ENCODE results near the gene TRIM3.

TRIM3 gene

GRCh38 chr11:6480299-6480914, 6.7 kb upstream of the TRIM3 start:
- DNase-seq = no peak

- no peak for DNase-seq
These were observed 2.8 kb upstream of the TRIM3 start for GRCh38 chr11:6476571-6476970.

DNA sequence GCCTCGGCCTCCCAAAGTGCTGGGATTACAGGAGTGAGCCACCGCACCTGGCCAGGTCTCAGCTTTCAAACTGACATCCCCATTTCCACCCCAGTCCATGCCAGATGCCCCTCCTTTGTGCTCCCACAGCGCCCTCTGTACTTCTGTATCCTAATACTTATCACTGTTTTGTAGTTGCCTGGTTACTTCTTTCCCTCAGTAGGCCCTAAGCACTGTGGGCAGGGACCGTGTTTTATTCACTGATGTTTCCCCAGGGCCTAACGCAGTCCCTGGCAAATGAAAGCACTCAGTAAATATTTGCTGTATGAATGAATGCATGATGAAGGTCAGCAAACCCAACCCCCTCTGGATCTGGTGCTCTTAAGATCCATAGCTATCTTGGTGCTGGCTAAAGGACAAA, 2.2 kb upstream of the TRIM3 start:
- no peak for DNase-seq

- DNase-seq = no peak
These were observed 1.2 kb upstream of the TRIM3 start for GRCh38 chr11:6474806-6475500.

GRCh38 chr11:6474413-6474792, 662 bp upstream of the TRIM3 start:
- DNase-seq = no peak

- peak; percentile 27 for DNase-seq
These were observed 807 bp downstream of the TRIM3 start for GRCh38 chr11:6472934-6473333.

GRCh38 chr11:6469599-6469998, 4.1 kb downstream of the TRIM3 start:
- DNase-seq = no peak

- peak; percentile 90 for DNase-seq
These were observed 4.8 kb downstream of the TRIM3 start for GRCh38 chr11:6468712-6469495.

DNA sequence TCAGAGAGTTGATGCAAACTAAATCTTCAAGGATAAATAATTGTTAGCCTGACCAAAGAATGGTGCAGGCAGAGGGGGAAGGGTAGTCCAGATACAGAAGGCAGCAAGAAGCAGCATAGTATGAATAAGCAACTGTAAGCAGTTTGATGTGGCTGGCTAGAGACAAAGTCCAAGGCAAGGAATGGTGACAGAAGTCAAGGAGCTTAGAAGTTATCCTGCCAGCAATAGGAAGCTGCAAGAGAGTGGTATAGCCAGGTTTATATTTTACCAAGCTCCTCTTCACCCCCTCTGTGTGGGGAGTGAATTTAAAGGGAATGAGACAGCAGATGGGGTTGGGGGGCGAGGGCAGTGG, 14.7 kb downstream of the TRIM3 start:
- no peak for DNase-seq

GRCh38 chr11:6458352-6459098, 15.2 kb downstream of the TRIM3 start:
- DNase-seq = no peak

- DNase-seq = no peak
These were observed 16.0 kb downstream of the TRIM3 start for GRCh38 chr11:6457581-6458320.

DNA sequence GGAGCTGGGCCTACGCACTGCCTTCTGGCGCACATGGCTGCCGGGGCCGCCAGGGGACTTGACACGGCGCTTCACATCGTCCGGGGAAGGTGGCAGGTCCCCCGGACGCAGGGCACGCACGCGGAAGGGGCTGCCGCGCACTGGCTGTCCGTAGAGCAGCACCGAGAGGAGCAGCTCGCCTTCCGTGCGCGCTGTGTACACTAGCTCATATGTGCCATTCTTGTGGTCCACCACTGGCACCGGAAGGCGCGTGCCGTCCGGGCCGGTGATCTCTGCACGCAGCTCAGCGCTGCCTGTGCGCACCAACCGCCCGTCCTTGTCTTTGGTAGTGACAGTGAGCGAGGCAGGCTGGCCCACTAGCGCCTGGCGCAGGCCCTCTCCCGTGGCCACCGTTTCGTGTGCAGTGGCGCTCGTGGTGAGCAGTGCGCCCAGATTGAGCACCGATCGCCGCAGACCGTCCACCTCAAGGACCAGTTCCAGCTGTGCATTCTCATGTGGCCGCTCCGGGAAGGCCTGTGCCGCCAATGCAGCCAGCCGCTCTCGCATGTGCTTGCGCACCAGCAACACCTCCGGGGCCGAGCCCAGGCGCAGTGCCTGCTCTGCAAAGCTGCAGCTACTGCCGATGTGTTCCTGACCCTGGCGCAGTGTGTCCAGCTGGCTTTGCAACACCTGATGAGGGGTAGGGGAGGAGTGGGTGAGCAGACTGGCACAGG, 17.2 kb downstream of the TRIM3 start:
- no peak for DNase-seq

DNA sequence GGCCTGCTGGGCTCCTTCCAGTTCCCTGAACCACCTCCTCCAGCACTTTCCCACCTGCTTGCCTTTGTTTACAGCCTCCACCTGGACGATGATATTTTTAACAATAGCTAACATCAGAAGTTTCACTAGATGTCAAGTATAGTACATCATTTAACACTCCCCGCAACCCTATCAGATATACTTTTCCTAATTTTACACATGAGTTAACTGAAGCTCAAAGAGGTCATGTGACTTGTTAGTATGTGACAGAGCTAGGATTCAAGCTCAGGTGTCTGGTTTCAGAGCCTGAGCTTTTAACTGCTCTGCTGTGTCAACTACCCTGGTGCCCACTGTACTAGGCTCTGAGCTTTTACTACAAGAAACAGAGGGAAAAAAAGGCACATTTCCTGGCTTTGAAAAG, 18.7 kb downstream of the TRIM3 start:
- no peak for DNase-seq

DNA sequence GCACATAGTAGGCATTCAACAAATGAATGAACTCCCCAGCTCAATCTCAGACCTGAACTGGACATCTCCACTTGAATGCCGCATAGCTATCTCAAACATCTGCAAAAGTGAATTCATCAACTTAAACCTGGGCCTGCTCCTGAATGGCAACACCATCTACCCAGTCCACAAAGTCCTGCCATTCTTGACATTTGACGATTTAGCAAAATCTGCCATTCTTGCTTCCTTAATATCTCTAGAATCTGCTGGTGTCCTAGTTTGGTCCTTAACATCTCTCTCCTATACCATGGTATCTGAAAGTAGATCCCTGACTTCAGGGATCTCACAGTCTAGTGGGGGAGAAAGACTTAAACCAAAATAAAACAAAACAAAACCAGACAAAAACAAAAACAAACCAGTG, 20.6 kb downstream of the TRIM3 start:
- DNase-seq = no peak

GRCh38 chr11:6452219-6452618, 21.5 kb downstream of the TRIM3 start:
- no peak for DNase-seq

- DNase-seq = no peak
These were observed 25.2 kb downstream of the TRIM3 start for GRCh38 chr11:6448574-6448973.

GRCh38 chr11:6443269-6444003, 30.3 kb downstream of the TRIM3 start:
- DNase-seq = peak; percentile 54

GRCh38 chr11:6442441-6442840, 31.3 kb downstream of the TRIM3 start:
- no peak for DNase-seq

DNA sequence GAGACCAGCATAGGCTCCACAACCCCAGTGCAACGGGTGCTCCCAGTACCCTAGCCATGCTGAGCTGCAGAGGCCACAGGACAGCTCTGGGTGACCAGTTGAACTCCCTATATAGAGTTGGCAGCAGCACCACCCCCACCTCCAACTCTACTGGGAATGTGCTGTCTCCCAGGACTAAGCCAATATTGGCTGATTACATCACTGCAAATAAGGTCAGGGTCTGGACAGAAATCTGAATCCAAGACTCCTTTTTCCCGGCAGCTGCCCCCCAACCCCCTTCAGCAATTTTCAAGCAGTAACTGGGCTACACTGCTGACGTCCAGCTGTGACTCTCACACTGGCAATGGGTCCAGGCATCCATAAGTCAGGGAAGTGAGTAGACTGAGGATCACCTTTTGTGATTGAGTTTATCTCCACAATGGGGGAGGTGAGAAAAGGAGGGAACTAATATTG, 32.8 kb downstream of the TRIM3 start, which contains the start of gene HPX:
Gene HPX, minus strand, starts transcription at position 82 of the 453 bp plus-strand sequence. Its CDS starts 24 bp downstream, at position 58.
- DNase-seq = no peak

GRCh38 chr11:6438979-6439571, 34.7 kb downstream of the TRIM3 start:
- peak; percentile 63 for DNase-seq

DNA sequence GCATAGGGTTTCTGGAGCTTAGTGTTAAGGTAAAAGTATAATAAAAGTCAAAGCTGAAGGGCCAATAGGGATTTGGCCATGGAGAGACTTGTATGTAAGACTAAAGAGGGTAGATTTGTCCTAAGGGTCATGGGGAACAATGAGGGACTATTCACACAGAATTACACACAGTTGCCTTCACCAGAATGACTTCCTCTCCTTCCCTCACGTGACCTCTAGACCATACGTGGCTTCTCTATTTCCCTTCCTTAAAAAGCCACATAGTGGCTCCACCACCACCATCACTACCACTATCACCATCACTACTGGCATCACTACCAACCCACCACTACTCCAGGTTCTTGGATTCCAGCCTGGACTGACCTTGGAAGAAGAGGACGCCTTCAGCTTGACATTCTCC, 35.7 kb downstream of the TRIM3 start:
- no peak for DNase-seq
